AG04450 (cell line): ENCODE results near the gene SCN2B. TPM values are rescaled to one million over a fixed set of nuclear protein-coding genes. Genes with fewer than 3 reads are reported as not detected.

Source experiments
- CTCF ChIA-PET: fragments of 300-600, 350-600 bp; formaldehyde crosslinking; extraction: SDS; loops from one replicate; lab custom pipeline; 2022; ENCODE audit warnings: antibody characterized with exemption, inconsistent platforms; lab: Charles Lee
- POLR2A ChIA-PET: fragments of 350-600 bp; formaldehyde crosslinking; extraction: SDS; loops from one replicate; lab custom pipeline; 2021; ENCODE audit warnings: antibody characterized with exemption, inconsistent platforms; lab: Yijun Ruan, JAX
- DNase-seq: peaks from one replicate; pipeline ENCODE4 v3.0.0-alpha.2; 2011; ENCODE audit warnings: low read depth, low spot score
- H3K27ac ChIP-seq: one replicate; pipeline ENCODE4 v1.5.1; 2012; ENCODE audit warnings: low read depth, low read length, control low read depth
- H3K27me3 ChIP-seq: one replicate; pipeline ENCODE4 v1.6.0; 2012; ENCODE audit warnings: low read length; ENCODE audit not compliant: control insufficient read depth, insufficient read depth
- H3K4me3 ChIP-seq: 2 replicates; pipeline ENCODE4 v1.5.1; 2011; ENCODE audit warnings: mild to moderate bottlenecking, low read depth, low read length, control low read depth
- H3K9me3 ChIP-seq: 2 replicates; pipeline ENCODE4 v1.5.1; 2012; ENCODE audit warnings: low read length; ENCODE audit not compliant: control insufficient read depth, insufficient read depth
- polyA plus RNA-seq: library from polyadenylated mRNA; depleted of rRNA; stranded (reverse); fragments of >200 nt; gene quantifications from 2 replicates; pipeline ENCODE4 v1.2.3, GENCODE V29; 2011
- TF ChIP-seq, protein P1 (sequence below): IDR thresholded peaks from 2 replicates; pipeline ENCODE4 v1.5.1; 2011; ENCODE audit warnings: low read depth, low read length, control low read depth, inconsistent platforms

The SCN2B gene
- polyA plus RNA-seq, 1 experiment, result 0.01 TPM

DNA sequence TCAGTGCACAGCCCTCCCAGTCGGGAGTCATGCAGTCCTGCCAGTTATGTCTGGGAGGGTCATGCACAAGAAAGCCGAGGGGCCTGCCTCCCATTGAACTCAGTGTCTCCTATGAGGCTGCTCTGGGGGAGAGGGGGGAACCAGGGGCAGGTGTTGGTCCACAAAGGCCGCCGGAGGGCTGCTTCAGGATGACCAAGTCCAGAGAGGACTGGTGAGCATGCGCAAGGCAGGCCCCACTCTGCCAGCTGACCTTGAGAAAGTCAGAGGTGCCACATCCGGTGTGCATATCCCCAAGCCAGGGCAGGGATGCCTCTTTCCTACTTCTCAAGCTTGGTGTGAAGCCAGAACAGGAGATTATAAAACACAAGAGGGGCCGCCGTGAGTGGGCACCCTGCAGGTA is 28.2 kb downstream of the SCN2B start:
- DNase-seq, result no peak
- TF ChIP-seq, protein P1, sequence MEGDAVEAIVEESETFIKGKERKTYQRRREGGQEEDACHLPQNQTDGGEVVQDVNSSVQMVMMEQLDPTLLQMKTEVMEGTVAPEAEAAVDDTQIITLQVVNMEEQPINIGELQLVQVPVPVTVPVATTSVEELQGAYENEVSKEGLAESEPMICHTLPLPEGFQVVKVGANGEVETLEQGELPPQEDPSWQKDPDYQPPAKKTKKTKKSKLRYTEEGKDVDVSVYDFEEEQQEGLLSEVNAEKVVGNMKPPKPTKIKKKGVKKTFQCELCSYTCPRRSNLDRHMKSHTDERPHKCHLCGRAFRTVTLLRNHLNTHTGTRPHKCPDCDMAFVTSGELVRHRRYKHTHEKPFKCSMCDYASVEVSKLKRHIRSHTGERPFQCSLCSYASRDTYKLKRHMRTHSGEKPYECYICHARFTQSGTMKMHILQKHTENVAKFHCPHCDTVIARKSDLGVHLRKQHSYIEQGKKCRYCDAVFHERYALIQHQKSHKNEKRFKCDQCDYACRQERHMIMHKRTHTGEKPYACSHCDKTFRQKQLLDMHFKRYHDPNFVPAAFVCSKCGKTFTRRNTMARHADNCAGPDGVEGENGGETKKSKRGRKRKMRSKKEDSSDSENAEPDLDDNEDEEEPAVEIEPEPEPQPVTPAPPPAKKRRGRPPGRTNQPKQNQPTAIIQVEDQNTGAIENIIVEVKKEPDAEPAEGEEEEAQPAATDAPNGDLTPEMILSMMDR, result no peak
- CTCF ChIA-PET, result interaction anchor here (0.6 to 0.9 kb wide), 2 partner anchors 23 to 1576 kb away, joined by 3 to 5 read pairs; no protein-coding TSS in a partner anchor
- no peaks in the 10 kb centered on the region; the same call in 1 of the 2 replicates for H3K9me3 ChIP-seq
- H3K4me3 ChIP-seq, result no peak overlapping the region
- POLR2A ChIA-PET, result no interaction called here
- H3K27ac ChIP-seq, result no peak overlapping the region
- H3K27me3 ChIP-seq, result peaks cover 68% of the 10 kb centered on the region

DNA sequence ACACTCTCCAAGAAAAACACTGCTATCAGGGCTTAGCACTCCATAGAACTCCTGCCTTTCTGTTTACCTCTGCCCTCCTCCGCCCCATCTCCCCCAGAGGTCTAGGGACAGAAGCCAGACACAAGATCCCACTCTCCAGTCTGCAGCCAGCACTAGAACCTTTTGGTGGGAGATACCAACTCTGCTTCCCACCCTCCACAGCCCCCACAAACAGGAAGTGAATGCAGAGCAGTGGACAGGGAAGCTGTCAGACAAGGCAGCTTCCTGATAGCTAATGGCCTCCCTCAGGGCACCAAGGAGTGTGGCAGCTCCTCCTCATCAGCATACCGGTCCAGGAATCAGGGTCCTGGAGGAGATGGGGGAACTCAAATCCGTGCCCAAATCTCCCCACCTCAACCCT is 28.9 kb downstream of the SCN2B start:
- CTCF ChIA-PET, result interaction anchor here (0.6 to 5.6 kb wide), 4 partner anchors 24 to 1577 kb away, joined by 3 to 71 read pairs (median 3); no protein-coding TSS in a partner anchor
- no peaks in the 10 kb centered on the region; the same call in 1 of the 2 replicates for H3K9me3 ChIP-seq
- H3K4me3 ChIP-seq, result no peak overlapping the region
- H3K27me3 ChIP-seq, result peaks cover 68% of the 10 kb centered on the region
- POLR2A ChIA-PET, result no interaction called here
- DNase-seq, result no peak
- TF ChIP-seq, protein P1, result no peak
- H3K27ac ChIP-seq, result no peak overlapping the region

DNA sequence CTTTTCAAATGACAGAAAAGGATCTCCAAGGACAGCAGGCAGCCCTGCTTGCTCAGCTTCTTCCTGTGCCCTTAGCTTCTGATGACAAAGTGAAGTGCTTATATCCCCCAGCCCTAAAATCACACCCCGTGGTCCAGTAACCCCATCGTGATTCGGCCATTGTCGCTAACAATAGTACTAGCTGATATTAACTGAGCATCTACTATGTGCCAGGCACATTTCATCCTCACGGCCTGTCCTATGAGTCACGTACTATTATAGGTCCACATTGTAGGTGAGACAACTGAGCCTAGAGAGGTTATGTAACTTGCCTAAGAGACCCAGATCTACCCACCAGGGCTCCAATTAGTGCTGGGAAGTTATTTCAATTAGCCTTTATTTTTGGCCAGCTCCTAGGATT is 29.9 kb downstream of the SCN2B start:
- Histone ChIP-seq H3K27ac (no peak overlapping the region), H3K27me3 (peaks cover 60% of the 10 kb centered on the region), H3K9me3 (no peaks in the 10 kb centered on the region; the same call in 1 of the 2 replicates), H3K4me3 (no peak overlapping the region)
- no peak for DNase-seq
- ChIA-PET POLR2A (no interaction called here), CTCF (interaction anchor here (1.0 to 5.6 kb wide), 2 partner anchors 21 to 25 kb away, joined by 3 to 71 read pairs; no protein-coding TSS in a partner anchor)
- TF ChIP-seq, protein P1, result no peak

DNA sequence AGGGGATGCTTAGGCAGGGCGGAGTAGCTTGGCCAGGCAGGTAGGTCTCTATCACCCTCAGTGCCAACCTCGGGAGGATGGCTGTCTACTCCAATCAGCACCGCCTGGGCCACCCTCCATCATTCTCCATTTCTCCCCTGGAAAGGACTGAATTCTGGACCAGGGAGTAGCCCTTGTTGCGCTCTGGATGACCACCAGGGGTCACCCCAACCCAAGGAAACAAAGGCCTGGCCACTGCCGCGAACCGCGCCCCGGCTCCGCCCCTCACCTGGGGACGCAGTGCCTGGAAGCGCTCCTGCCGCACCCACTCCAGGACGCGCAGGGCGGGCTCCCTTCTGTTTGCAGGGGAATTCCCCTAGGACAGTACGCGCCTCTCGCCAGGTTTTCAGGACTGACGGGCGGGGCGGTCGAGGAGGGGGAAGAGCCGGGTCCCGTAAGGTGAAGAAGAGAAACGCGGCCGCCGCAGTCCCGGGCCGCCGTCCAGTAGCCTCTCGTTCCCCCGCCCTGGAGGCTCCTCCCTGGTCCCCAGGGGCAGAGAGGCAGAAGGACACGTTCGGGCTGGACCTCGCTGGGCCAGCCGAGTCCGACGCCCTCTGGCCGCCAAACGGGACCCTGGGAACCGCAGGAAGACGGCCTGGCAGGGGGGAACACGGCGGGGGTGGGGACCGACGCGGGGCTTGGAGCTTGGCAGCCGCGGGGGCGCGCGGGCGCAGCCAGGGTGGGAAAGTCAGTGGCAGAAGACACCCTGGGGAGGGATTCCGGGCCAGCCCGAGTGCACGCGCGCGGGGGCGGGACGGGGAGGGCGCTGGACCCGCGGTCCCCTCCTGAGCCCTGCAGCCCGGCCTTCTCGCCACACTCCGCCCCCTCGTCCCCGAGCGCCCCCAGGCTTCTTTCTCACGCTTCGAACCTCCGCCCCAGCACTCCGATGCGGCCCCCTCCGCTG is 30.9 kb downstream of the SCN2B start:
- peaks cover 50% of the 10 kb centered on the region for H3K27me3 ChIP-seq
- H3K27ac ChIP-seq, result no peak overlapping the region
- DNase-seq, result no peak
- TF ChIP-seq, protein P1, result peak; percentile 87
- POLR2A ChIA-PET, result no interaction called here
- CTCF ChIA-PET, result interaction anchor here (0.7 to 5.6 kb wide), 5 partner anchors 15 to 206 kb away, joined by 3 to 71 read pairs (median 4); no protein-coding TSS in a partner anchor
- peak overlapping the region; percentile 50 for H3K4me3 ChIP-seq
- H3K9me3 ChIP-seq, result no peaks in the 10 kb centered on the region; the same call in 1 of the 2 replicates
